K562 (cell line): ENCODE measurements around the gene SFSWAP. TPM values are rescaled to one million over a fixed set of nuclear protein-coding genes. Genes with fewer than 3 reads are reported as not detected.

ENCODE experiments used
- ATAC-seq: fragments of 200-7000 bp; cut with Tn5 transposase; 3 replicates; pipeline ENCODE4 v1.9.1; 2020; ENCODE audit warnings: moderate library complexity
- BruUV-seq: library from RNA; stranded (reverse); fragments of 400-500 nt; replicated peaks from 2 replicates; lab custom pipeline; 2021; lab: Mats Ljungman, UMichigan
- CTCF ChIA-PET: fragments of 300-600 bp; formaldehyde crosslinking; extraction: SDS; loops from one replicate; lab custom pipeline; 2021; ENCODE audit warnings: low intra/inter-chr PET ratio; lab: Yijun Ruan, JAX
- POLR2A ChIA-PET: fragments of 300-600, 350-650 bp; sonication (Branson Sonifier 250); formaldehyde crosslinking; extraction: SDS; loops from one replicate; lab custom pipeline; 2021; ENCODE audit warnings: antibody characterized with exemption, inconsistent platforms; lab: Yijun Ruan, JAX
- DNase-seq, 4 experiments: peaks; one replicate each; pipeline versions ENCODE4 v3.0.0 to v3.0.0-alpha.2; 2011 to 2018; ENCODE audit warnings: low spot score in 3 of 4, mixed read lengths in 3 of 4; ENCODE audit errors: extremely low read depth in 1 of 4
- FAIRE-seq: peaks from 2 replicates; lab custom pipeline; 2011; peaks lifted over from hg19 to GRCh38; lab: Jason Lieb, UNC
- H2AFZ ChIP-seq: 2 replicates; pipeline ENCODE4 v1.6.0; 2011; ENCODE audit warnings: low read depth, low read length, control low read depth, inconsistent platforms
- H3K27ac ChIP-seq: fragments of 200-600 bp; 3 replicates; pipeline ENCODE4 v1.8.0; 2011; ENCODE audit warnings: low read depth, mild to moderate bottlenecking, control low read depth, inconsistent platforms, low read length, moderate library complexity, mixed read lengths; ENCODE audit errors: extremely low read depth
- H3K27me3 ChIP-seq, 2 experiments: fragments of 300-600 bp in 1 of 2; 2 replicates in 1 of 2; 3 replicates in 1 of 2; pipeline versions ENCODE4 v1.6.0 to v1.8.0; 2011; ENCODE audit warnings: inconsistent platforms in 2 of 2, low read length in 2 of 2, mild to moderate bottlenecking in 1 of 2, mixed read lengths in 1 of 2, moderate library complexity in 1 of 2; ENCODE audit not compliant: control insufficient read depth in 2 of 2, insufficient read depth in 2 of 2
- H3K36me3 ChIP-seq: fragments of 300-600 bp; 3 replicates; pipeline ENCODE4 v1.8.0; 2011; ENCODE audit warnings: mild to moderate bottlenecking, low read length, inconsistent platforms; ENCODE audit not compliant: control insufficient read depth, insufficient read depth
- H3K4me1 ChIP-seq, 2 experiments: fragments of 200-600 bp in 1 of 2; replicated peaks in 1 of 2; 2 replicates in 1 of 2; 3 replicates in 1 of 2; pipeline versions ENCODE4 v1.5.1 to v1.8.0; 2011; ENCODE audit warnings: inconsistent platforms in 2 of 2, low read length in 2 of 2, mild to moderate bottlenecking in 1 of 2, mixed read lengths in 1 of 2, moderate library complexity in 1 of 2; ENCODE audit not compliant: control insufficient read depth in 2 of 2, insufficient read depth in 2 of 2
- H3K4me2 ChIP-seq: 2 replicates; pipeline ENCODE4 v1.6.1; 2011; ENCODE audit warnings: low read length, control low read depth, inconsistent platforms, mixed read lengths; ENCODE audit not compliant: insufficient read depth
- H3K4me3 ChIP-seq: fragments of 200-600 bp; sonication (generic), shearing (Covaris generic); 2 replicates; pipeline ENCODE4 v1.5.1; 2016; ENCODE audit warnings: control low read depth, inconsistent platforms
- H3K79me2 ChIP-seq: fragments of 200-600 bp; 3 replicates; pipeline ENCODE4 v1.8.0; 2011; ENCODE audit warnings: low read length, inconsistent platforms; ENCODE audit not compliant: control insufficient read depth, insufficient read depth
- H3K9ac ChIP-seq, 2 experiments: 2 replicates each; pipeline versions ENCODE4 v1.6.0 to v1.6.1; 2011; ENCODE audit warnings: low read depth in 2 of 2, low read length in 2 of 2, control low read depth in 1 of 2, inconsistent platforms in 1 of 2, mild to moderate bottlenecking in 1 of 2, mixed read lengths in 1 of 2; ENCODE audit not compliant: insufficient read depth in 1 of 2
- H3K9me1 ChIP-seq: one replicate; pipeline ENCODE4 v1.6.0; 2011; ENCODE audit warnings: inconsistent platforms, mild to moderate bottlenecking, low read length, moderate library complexity; ENCODE audit not compliant: control insufficient read depth, insufficient read depth
- H3K9me3 ChIP-seq: replicated peaks from 2 replicates; pipeline ENCODE4 v1.5.1; 2011; ENCODE audit warnings: low read depth, low read length, inconsistent platforms; ENCODE audit not compliant: control insufficient read depth, insufficient read depth
- H4K20me1 ChIP-seq: replicated peaks from 2 replicates; pipeline ENCODE4 v1.6.1; 2011; ENCODE audit warnings: low read length, inconsistent platforms, mixed read lengths; ENCODE audit not compliant: control insufficient read depth, insufficient read depth
- ZNF121 ChIP-seq: sonication (generic); formaldehyde crosslinking; conservative IDR thresholded peaks from 2 replicates; pipeline ENCODE4 v1.8.0; 2022; ENCODE audit warnings: missing genetic modification reagents
- WGBS: fragments of 100-300 bp; shearing (Covaris generic); methylation state at CpG from one replicate; pipeline ENCODE4 v1.1.6; 2016; ENCODE audit warnings: low coverage, mixed read lengths; ENCODE audit not compliant: insufficient coverage; ENCODE audit errors: missing lambda C conversion rate; 5-methylcytosine and 5-hydroxymethylcytosine counted together
- in situ Hi-C: fragments of 300-500 bp; cut with MboI; formaldehyde crosslinking; loops from 4 replicates; pipeline ENCODE4 v1.15.0; 2018; ENCODE audit warnings: inconsistent platforms, mixed read lengths
- intact Hi-C: fragments of 100-400 bp; cut with micrococcal nuclease; formaldehyde crosslinking; loops from 2 replicates; pipeline ENCODE4 v1.14.2; 2022
- polyA plus RNA-seq, 8 experiments: library from polyadenylated mRNA; depleted of rRNA in 4 of 8; stranded (reverse) in 5 of 8; unstranded in 3 of 8; fragments of >200 nt; fragmentation: Nextera tagmentation in 2 of 8; fragmentation: Illumina TruSeq in 1 of 8; extraction: Ambion mirVana in 2 of 8; extraction: Trizol in 1 of 8; gene quantifications; 2 replicates each; pipeline versions ENCODE4 v1.2.1 to v1.2.3, GENCODE V29; 2011 to 2014; ENCODE audit warnings: inconsistent platforms in 1 of 8, missing spikeins in 1 of 8
- total RNA-seq, 7 experiments: library from RNA; depleted of rRNA in 6 of 7; stranded (reverse); fragments of >200 nt in 6 of 7; fragmentation: Illumina TruSeq in 2 of 7; extraction: Trizol in 2 of 7; gene quantifications; 2 replicates each; pipeline versions ENCODE4 v1.2.1 to v1.2.3, GENCODE V29; 2011 to 2021; ENCODE audit warnings: low replicate concordance in 1 of 7
- TF ChIP-seq, protein P1 (sequence below), 2 experiments: IDR thresholded peaks; 2 replicates each; pipeline ENCODE4 v1.6.1; 2012; ENCODE audit warnings: improper control_type of control experiment in 2 of 2, low read depth in 2 of 2, low read length in 2 of 2, borderline replicate concordance in 1 of 2

SFSWAP gene
- total and polyA plus RNA-seq, 9 of the 15 experiments (the other 6 are each of a cell fraction or from before 2014, with no cell fraction given), result 2.4 to 60.4 (median 32.6) TPM

DNA sequence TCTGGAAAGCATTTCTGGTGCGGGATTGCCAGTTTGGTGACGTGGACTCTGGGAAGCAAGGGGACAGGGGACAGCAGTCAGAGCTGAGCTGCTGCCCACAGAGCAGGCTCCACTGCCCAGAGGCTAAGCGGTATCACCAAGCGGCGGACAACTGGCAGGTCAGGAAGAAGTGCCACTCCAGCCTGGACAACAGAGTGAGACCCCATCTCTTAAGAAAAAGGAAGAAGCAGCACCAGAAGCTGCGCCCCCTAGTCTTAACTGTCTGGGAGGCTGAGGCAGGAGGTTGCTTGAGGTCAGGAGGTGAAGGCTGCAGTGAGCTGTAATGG lies 85.5 kb downstream of the SFSWAP start:
- peaks cover 87% of the 10 kb centered on the region for H3K36me3 ChIP-seq
- no peak overlapping the region for H3K9ac ChIP-seq
- no peak overlapping the region for H3K27ac ChIP-seq
- no peak overlapping the region for H3K4me3 ChIP-seq
- 89% methylated on average over 5 of the region's 6 CpGs for WGBS
- H4K20me1 ChIP-seq, result 0 out of 2 replicates have a peak, but pooled peaks cover 4% of the 10 kb centered on the region
- H3K9me3 ChIP-seq, result no peaks in the 10 kb centered on the region
- no peak for DNase-seq
- no peak overlapping the region for H3K4me2 ChIP-seq
- TF ChIP-seq ZNF121 (CRISPR knock-in tag), result peak; percentile 32; the same call in 1 of the 2 replicates
- TF ChIP-seq, protein P1, sequence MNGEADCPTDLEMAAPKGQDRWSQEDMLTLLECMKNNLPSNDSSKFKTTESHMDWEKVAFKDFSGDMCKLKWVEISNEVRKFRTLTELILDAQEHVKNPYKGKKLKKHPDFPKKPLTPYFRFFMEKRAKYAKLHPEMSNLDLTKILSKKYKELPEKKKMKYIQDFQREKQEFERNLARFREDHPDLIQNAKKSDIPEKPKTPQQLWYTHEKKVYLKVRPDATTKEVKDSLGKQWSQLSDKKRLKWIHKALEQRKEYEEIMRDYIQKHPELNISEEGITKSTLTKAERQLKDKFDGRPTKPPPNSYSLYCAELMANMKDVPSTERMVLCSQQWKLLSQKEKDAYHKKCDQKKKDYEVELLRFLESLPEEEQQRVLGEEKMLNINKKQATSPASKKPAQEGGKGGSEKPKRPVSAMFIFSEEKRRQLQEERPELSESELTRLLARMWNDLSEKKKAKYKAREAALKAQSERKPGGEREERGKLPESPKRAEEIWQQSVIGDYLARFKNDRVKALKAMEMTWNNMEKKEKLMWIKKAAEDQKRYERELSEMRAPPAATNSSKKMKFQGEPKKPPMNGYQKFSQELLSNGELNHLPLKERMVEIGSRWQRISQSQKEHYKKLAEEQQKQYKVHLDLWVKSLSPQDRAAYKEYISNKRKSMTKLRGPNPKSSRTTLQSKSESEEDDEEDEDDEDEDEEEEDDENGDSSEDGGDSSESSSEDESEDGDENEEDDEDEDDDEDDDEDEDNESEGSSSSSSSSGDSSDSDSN (IDR thresholded peaks at IDR 0.05; ENCODE audit: borderline replicate concordance in 1 of 2, low read depth in 2 of 2, low read length in 2 of 2), result no peak
- TF ChIP-seq, all 486 proteins: peak for 1
- ChIA-PET POLR2A (interaction anchor here (0.6 kb wide), 1 partner anchor 10 kb away, joined by 3 read pairs; no protein-coding TSS in a partner anchor), CTCF (no interaction called here)
- H2AFZ ChIP-seq, result no peak overlapping the region
- no peak for FAIRE-seq
- peaks cover 4% of the 10 kb centered on the region for H3K9me1 ChIP-seq
- no peaks in the 10 kb centered on the region for H3K79me2 ChIP-seq
- intact Hi-C loops (no loop called here), in situ Hi-C loops (no loop called here)
- H3K4me1 ChIP-seq, result peaks cover 0 to 4% of the 10 kb centered on the region in 2 experiments; a peak in 1 of 5 replicates
- ATAC-seq, result no peak
- H3K27me3 ChIP-seq, result no peaks in the 10 kb centered on the region
- no TSS peak for BruUV-seq
